NOMO-1 (cell line): Measurements from ENCODE around the gene CRYBA1.

Experiments used
- DNase-seq, 2 experiments: peaks; one replicate each; lab custom pipeline; 2025; ENCODE audit not compliant: unreplicated experiment in 2 of 2; lab: John Stamatoyannopoulos, UW

The CRYBA1 gene

GRCh38 chr17:29278692-29279091 lies 32.0 kb downstream of the CRYBA1 start:
- no peak for DNase-seq

- no peak for DNase-seq
Measured at GRCh38 chr17:29279397-29280070, 32.9 kb downstream of the CRYBA1 start.

GRCh38 chr17:29283496-29283895 lies 36.8 kb downstream of the CRYBA1 start:
- no peak for DNase-seq

GRCh38 chr17:29283961-29284360 lies 37.3 kb downstream of the CRYBA1 start:
- no peak for DNase-seq

GRCh38 chr17:29289852-29290251 lies 43.2 kb downstream of the CRYBA1 start:
- DNase-seq: no peak

- peak; percentile 80 to 82 for DNase-seq
Measured at GRCh38 chr17:29291163-29291752, 44.6 kb downstream of the CRYBA1 start.

- peak; percentile 26 to 31 for DNase-seq
Measured at GRCh38 chr17:29292071-29292991, 45.7 kb downstream of the CRYBA1 start.

GRCh38 chr17:29292992-29293889 lies 46.6 kb downstream of the CRYBA1 start:
- DNase-seq: peak; percentile 52 to 60

- DNase-seq: peak; percentile 99
Measured at GRCh38 chr17:29293890-29294579, 47.4 kb downstream of the CRYBA1 start, which contains the start of gene NUFIP2. Gene NUFIP2, minus strand, starts transcription at chr17:29294148. Its CDS starts 89 bp downstream, at chr17:29294059.

GRCh38 chr17:29294580-29294900 lies 47.9 kb downstream of the CRYBA1 start:
- no peak for DNase-seq

GRCh38 chr17:29295420-29295819 lies 48.8 kb downstream of the CRYBA1 start:
- no peak for DNase-seq

GRCh38 chr17:29299031-29299430 lies 52.4 kb downstream of the CRYBA1 start:
- DNase-seq: no peak

- DNase-seq: no peak
Measured at GRCh38 chr17:29303386-29303785, 56.7 kb downstream of the CRYBA1 start.
